Measurements from ENCODE around the gene MMP7. TPM values are rescaled to one million over a fixed set of nuclear protein-coding genes. Genes with fewer than 3 reads are reported as not detected.

MMP7 gene
- total and polyA plus RNA-seq, 4 donors, result 0.99 to 1.8 (median 1.4) TPM; not detected in 1

GRCh38 chr11:102572554-102573220 is 42.1 kb upstream of the MMP7 start:
- Histone ChIP-seq H3K4me1 (ENCODE audit: control insufficient read depth in 4 of 4, insufficient read depth in 4 of 4, low read length in 3 of 4) (no peaks in the 10 kb centered on the region), H3K9ac (ENCODE audit: low read depth in 1 of 2, low read length in 2 of 2) (no peak overlapping the region), H3K4me3 (ENCODE audit: low read depth in 1 of 3, low read length in 3 of 3) (no peak overlapping the region), H3K27ac (ENCODE audit: low read depth in 1 of 2, low read length in 2 of 2) (no peak overlapping the region), H3K27me3 (ENCODE audit: control insufficient read depth in 4 of 4, insufficient read depth in 4 of 4, low read length in 3 of 4) (no peaks in the 10 kb centered on the region), H3K36me3 (ENCODE audit: control insufficient read depth in 4 of 4, insufficient read depth in 3 of 4, low read depth in 1 of 4, low read length in 3 of 4) (no peaks in the 10 kb centered on the region), H3K9me3 (ENCODE audit: control insufficient read depth in 4 of 4, low read length in 3 of 4) (no peaks in the 10 kb centered on the region)
- no peak for DNase-seq (ENCODE audit: low spot score)
- TF ChIP-seq CTCF (IDR thresholded peaks at IDR 0.05; ENCODE audit: low read depth, low read length, missing input control) (no peak), GABPA (IDR thresholded peaks at IDR 0.05 in 1 of 2, conservative IDR thresholded peaks at IDR 0.05 in 1 of 2) (no peak), REST (IDR thresholded peaks at IDR 0.05) (no peak), RAD21 (IDR thresholded peaks at IDR 0.05) (no peak), MAX (IDR thresholded peaks at IDR 0.05) (no peak), SP1 (IDR thresholded peaks at IDR 0.05) (no peak), HNF4G (IDR thresholded peaks at IDR 0.05) (no peak), HNF4A (conservative IDR thresholded peaks at IDR 0.05) (no peak), JUND (IDR thresholded peaks at IDR 0.05) (no peak), NR2F2 (IDR thresholded peaks at IDR 0.05) (no peak), ZBTB33 (IDR thresholded peaks at IDR 0.05) (no peak), YY1 (IDR thresholded peaks at IDR 0.05) (no peak), EGR1 (IDR thresholded peaks at IDR 0.05; ENCODE audit: low read depth in 2 of 2) (no peak), TAF1 (conservative IDR thresholded peaks at IDR 0.05) (no peak), ATF3 (IDR thresholded peaks at IDR 0.05) (no peak), FOXA2 (IDR thresholded peaks at IDR 0.05) (no peak), RXRA (IDR thresholded peaks at IDR 0.05) (no peak), FOXA1 (IDR thresholded peaks at IDR 0.05) (no peak)
- WGBS, result 67% methylated on average over 2 of the region's 2 CpGs
